NCI-H526 (cell line): ENCODE data around the gene HDAC4.

Source experiments
- DNase-seq, 2 experiments: peaks; one replicate each; lab custom pipeline; 2025; lab: John Stamatoyannopoulos, UW

HDAC4 gene

GRCh38 chr2:239107936-239108335 lies 292.9 kb downstream of the HDAC4 start:
- DNase-seq = no peak

GRCh38 chr2:239106966-239107365 lies 293.9 kb downstream of the HDAC4 start:
- DNase-seq = no peak

DNA sequence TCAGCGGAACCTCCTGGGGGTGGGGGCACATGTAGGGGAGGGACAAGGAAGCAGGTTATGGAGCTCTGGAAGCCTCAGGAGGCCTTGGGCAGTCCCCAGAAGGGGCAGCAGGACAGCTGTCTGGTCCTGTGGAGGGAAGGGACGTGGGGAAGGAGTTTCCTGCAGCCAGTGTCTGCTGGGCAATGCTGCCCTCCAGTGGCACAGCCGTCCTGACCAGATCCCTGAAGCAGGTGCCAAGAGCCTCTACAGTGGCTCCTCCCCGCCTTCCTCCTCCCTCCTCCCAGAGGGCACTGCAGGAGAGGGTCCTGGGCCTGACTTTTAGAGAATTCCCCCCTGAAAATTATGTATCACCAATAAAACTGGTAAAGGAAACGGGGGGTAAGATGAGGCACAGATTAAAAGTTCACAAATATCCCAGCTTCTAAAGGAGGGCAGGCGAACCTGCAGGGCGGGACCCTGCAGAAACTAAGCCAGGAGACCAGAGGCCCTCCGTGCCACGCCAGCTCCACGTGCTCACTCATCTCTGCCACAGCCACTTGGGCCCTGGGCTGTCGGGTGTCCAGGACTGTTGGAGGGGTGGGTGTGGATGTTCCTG lies 294.4 kb downstream of the HDAC4 start:
- DNase-seq = peak in 1 of 2 experiments; percentile 75

GRCh38 chr2:239105234-239105633 lies 295.6 kb downstream of the HDAC4 start:
- DNase-seq = no peak

DNA sequence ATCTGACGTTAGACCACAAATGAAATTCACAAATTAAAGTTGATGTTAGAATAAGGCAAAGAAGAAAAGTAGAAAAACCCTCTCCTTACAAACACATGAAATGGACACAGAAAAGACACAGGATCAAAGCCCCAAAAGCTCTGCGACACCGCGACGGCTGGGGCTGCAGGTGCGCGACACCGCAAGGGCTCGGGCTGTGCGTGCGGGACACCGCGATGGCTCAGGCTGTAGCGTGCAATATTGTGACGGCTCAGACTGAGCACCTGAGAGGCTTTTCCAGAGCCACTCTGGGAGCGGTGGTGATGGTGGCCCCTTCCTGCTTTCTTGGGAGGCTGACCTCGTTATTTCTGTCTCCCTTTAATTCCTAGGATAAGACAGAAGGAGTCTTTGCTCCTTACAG lies 296.0 kb downstream of the HDAC4 start:
- DNase-seq = no peak

GRCh38 chr2:239103125-239104098 lies 297.4 kb downstream of the HDAC4 start:
- DNase-seq = no peak

DNA sequence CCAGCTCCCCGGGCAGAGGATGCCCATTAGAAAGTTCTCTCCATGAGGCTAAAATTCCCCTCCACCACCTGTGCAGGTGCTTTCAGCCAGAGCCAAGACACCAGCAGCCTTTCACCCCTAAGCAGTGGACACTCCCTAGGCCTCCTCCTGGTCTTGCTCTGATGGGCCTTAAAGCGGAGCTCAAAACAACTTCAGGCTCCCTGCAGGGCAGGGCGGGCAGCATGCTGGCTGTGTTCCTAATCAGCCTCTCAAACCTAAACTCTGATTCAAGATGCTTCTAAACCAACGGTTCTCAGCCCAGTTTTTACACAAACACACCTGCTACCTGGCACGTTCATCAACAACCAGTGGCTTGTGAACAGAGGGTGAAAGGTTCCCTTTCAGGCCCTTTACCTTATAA lies 298.6 kb downstream of the HDAC4 start:
- no peak for DNase-seq

DNA sequence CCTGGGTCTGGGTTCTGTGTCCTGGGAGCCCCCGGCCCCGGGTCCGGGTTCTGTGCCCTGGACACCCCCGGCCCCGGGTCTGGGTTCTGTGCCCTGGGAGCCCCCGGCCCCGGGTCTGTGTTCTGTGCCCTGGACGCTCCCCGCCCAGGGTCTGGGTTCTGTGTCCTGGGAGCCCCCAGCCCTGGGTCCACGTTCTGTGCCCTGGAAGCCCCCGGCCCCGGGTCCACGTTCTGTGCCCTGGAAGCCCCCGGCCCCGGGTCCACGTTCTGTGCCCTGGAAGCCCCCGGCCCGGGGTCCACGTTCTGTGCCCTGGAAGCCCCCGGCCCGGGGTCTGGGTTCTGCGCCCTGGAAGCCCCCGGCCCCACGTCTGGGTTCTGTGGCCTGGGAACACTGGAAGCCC lies 299.0 kb downstream of the HDAC4 start:
- no peak for DNase-seq

- DNase-seq = no peak
These were observed 299.7 kb downstream of the HDAC4 start for GRCh38 chr2:239101071-239101470.

DNA sequence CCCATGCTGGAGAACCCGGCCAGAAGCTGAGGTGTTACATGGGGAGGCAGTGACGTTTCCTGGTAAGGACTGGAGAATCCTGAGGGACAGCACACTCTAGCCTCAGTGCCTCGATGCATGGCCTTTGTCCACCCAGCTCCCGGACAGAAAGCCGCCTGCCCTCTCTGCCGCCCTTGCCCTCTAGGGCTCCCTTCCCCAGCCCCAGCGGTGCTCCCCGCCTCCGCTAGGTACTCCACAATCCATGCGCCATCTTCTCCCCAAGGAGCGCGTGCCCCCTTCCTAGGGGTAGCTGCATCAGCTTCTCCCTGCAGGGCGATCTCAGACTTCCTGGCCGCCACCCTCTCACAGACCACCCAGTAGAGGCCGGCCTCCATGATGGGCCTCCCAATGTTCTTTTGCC lies 301.3 kb downstream of the HDAC4 start:
- DNase-seq = no peak

DNA sequence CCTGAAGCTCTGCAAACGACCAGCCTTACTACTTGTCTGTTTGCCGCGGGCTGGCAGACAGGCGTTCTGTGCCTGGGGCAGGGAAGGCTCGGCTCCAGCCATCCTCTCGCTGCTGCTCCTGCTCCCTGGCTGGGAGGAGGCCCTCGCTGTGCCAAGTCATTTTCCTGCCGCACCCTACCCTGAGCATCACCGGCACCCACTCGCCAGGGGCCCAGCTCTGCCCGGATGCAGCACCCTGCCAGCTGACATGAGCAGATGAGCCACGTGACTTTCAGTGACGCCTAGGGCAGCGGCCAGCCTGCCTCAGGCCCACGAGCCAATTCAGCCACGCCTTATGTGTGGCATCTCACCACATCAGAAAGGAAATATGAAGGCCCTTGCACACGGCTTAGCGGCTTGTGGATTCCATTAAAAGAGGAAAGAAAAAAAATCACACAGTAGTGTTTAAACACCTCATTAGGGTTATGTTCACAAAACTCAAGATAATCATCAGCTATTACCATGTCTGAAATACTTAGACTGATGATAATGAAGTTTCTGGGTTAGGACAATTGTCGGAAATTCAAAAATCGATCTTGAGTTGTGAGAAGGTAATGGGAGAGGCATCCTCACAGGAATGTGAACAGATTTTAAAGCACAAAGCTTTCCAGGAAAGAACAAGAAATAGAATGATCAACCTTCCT lies 302.4 kb downstream of the HDAC4 start:
- no peak for DNase-seq

GRCh38 chr2:239097428-239097696 lies 303.5 kb downstream of the HDAC4 start:
- DNase-seq = no peak

- DNase-seq = no peak
These were observed 304.0 kb downstream of the HDAC4 start for GRCh38 chr2:239096676-239097427.

GRCh38 chr2:239095460-239096081 lies 305.2 kb downstream of the HDAC4 start:
- DNase-seq = no peak

DNA sequence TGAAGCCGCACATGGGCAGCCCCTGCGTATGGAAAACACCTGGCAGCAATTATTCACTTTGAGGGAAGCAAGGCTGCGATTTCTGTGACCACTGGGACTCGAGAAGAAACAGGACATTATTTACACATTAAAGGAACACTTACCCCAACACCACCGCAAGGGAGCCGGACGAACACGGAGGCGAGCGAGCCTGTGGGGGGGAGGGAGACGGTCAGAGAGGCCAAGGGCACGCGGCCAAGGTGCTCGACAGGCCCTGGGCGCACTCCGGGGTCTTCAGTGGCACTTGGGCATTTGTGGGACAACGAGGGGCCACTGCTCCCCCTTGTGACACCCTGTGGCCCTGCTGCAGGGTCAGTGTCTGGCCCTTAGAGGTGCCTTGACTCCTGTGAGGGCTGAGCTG lies 306.0 kb downstream of the HDAC4 start:
- DNase-seq = no peak

DNA sequence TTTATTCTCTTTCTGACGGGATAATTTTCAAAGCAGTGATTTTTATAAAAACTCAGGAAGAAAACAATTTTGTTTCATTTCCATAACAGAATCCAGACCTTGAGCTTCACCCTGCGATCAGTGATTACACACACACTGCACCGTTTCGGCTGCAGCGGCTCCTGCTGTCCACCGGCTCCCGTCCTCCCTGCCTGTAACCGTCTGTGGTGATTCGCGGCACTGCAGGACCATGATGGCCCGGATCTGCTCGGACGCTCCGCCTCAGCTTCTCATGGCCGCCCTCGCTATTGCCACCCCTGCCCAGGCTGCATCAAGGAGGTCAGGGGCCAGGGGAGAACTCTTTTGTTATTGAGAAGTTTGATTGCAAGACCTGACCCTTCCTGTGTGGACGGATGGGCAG lies 306.9 kb downstream of the HDAC4 start:
- no peak for DNase-seq

DNA sequence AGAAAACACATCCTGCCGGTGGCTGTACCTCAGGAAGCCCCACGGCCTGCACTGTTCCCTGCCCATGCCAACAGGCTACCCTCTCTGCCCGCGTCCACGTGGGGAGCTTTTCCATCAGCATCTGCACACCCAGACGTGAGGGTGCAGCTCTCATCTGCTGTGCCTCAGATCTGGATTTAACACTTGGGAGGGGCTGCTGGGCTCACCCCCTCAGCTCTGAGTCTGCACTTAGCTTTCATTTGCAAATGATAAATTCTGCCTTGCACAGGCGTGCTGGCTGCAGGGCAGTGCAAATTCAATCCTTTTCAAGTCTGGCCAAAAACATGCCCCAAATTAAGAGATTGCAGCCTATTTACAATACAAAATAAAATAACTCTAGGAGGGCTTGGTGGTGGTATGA lies 307.3 kb downstream of the HDAC4 start:
- DNase-seq = no peak

DNA sequence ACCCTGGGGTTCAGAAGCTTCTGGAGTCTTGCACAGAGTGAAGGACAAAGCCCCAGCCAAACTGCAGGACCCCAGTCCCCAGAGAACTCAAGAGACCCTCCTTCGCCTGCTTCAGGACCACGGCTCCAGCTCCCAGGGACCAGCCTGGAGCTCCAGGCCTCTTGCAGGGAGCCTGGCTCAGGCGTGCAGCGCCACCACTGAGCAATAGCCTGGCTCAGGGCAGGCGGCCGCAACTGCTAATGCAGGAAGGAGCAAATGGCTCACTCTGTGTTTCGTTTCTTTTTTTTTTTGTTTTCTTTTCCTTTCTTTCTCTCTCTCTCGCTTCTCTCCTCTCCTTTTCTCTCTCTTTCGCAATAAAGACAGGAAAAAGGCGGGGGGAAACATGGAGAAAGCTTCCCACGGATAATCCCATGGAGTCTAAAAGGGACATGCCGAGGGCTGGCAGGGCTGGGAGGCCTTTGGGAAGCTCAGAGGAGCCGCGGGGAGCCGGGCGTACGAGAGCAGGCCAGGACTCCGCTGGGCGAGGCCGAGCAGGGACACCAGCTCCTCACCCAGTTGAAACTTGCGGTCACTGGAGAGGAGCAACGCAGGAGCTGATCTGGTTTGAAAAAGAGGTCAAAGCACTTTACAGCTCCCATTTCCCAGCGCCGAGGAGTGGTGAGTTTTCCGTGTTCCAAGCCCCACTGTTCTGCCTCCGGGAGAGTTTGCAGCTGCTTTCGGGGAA lies 308.1 kb downstream of the HDAC4 start:
- no peak for DNase-seq

GRCh38 chr2:239089884-239090283 lies 310.9 kb downstream of the HDAC4 start:
- DNase-seq = no peak

DNA sequence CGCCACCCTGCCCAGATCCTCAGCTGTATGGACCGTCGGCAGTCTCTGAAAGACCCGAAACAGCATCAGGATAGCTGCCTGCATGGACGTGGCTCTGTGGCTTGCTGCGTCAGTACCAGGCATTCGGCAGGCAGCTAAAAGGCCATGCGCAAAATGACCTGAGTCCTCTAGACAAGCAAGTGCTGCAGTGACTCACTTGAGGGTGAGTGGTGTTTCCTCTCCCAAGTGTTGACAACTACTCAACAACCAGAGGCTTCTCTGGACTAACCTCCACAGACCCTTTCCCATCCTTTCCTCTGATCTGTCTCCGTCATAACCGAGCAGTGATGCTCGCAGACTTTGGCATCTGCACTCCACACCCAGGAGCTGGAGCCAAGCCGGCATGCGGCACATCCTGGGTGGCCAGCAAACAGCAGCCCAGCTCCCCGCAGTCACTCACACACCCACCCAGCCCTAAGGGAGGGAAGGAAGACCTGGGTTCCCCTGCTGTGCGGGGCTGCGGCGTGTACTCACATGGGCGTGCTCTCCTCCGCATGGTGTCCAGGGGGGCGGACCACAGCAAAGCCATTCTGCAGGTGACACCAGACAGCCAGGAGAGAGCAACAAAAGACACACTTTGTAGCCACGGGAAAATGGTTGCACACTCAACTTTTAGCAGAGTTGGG lies 313.6 kb downstream of the HDAC4 start:
- DNase-seq = no peak
